GM20431 (cell line): ENCODE measurements around the gene COL15A1.

ENCODE experiments used
- in situ Hi-C: fragments of 300-500 bp; cut with MseI, MboI; formaldehyde crosslinking; loops from one replicate; pipeline ENCODE4 v1.15.0; 2020; ENCODE audit warnings: low sequenced_read_pairs; ENCODE audit not compliant: unreplicated experiment

The COL15A1 gene

GRCh38 chr9:98942906-98943681 is 613 bp upstream of the COL15A1 start:
- in situ Hi-C loops = no loop called here

GRCh38 chr9:98944057-98944733 is 488 bp downstream of the COL15A1 start:
- in situ Hi-C loops = no loop called here

GRCh38 chr9:98944734-98945074 is 997 bp downstream of the COL15A1 start:
- in situ Hi-C loops = no loop called here

GRCh38 chr9:98949565-98949964 is 5.9 kb downstream of the COL15A1 start:
- in situ Hi-C loops = no loop called here

GRCh38 chr9:98950262-98950661 is 6.6 kb downstream of the COL15A1 start:
- in situ Hi-C loops = no loop called here

- in situ Hi-C loops = no loop called here
Measured at GRCh38 chr9:98951967-98952366, 8.3 kb downstream of the COL15A1 start.

GRCh38 chr9:98953581-98954243 is 10.0 kb downstream of the COL15A1 start:
- in situ Hi-C loops = no loop called here

GRCh38 chr9:98954244-98954610 is 10.5 kb downstream of the COL15A1 start:
- in situ Hi-C loops = no loop called here

- in situ Hi-C loops = no loop called here
Measured at GRCh38 chr9:98955259-98955658, 11.6 kb downstream of the COL15A1 start.

- in situ Hi-C loops = no loop called here
Measured at GRCh38 chr9:98957826-98958225, 14.1 kb downstream of the COL15A1 start.

- in situ Hi-C loops = no loop called here
Measured at GRCh38 chr9:98958271-98958984, 14.7 kb downstream of the COL15A1 start.

GRCh38 chr9:98960409-98960808 is 16.7 kb downstream of the COL15A1 start:
- in situ Hi-C loops = no loop called here

GRCh38 chr9:98961513-98962180 is 17.9 kb downstream of the COL15A1 start:
- in situ Hi-C loops = no loop called here

GRCh38 chr9:98962181-98962560 is 18.5 kb downstream of the COL15A1 start:
- in situ Hi-C loops = no loop called here

GRCh38 chr9:98962861-98963260 is 19.2 kb downstream of the COL15A1 start:
- in situ Hi-C loops = no loop called here

GRCh38 chr9:98964201-98964600 is 20.5 kb downstream of the COL15A1 start:
- in situ Hi-C loops = no loop called here

- in situ Hi-C loops = no loop called here
Measured at GRCh38 chr9:98964911-98965336, 21.2 kb downstream of the COL15A1 start.

GRCh38 chr9:98966676-98967075 is 23.0 kb downstream of the COL15A1 start:
- in situ Hi-C loops = no loop called here

GRCh38 chr9:98967257-98967656 is 23.6 kb downstream of the COL15A1 start:
- in situ Hi-C loops = no loop called here

- in situ Hi-C loops = no loop called here
Measured at GRCh38 chr9:98967680-98968079, 24.0 kb downstream of the COL15A1 start.
